ENCODE results near the gene TRPC6.

TRPC6 gene

DNA sequence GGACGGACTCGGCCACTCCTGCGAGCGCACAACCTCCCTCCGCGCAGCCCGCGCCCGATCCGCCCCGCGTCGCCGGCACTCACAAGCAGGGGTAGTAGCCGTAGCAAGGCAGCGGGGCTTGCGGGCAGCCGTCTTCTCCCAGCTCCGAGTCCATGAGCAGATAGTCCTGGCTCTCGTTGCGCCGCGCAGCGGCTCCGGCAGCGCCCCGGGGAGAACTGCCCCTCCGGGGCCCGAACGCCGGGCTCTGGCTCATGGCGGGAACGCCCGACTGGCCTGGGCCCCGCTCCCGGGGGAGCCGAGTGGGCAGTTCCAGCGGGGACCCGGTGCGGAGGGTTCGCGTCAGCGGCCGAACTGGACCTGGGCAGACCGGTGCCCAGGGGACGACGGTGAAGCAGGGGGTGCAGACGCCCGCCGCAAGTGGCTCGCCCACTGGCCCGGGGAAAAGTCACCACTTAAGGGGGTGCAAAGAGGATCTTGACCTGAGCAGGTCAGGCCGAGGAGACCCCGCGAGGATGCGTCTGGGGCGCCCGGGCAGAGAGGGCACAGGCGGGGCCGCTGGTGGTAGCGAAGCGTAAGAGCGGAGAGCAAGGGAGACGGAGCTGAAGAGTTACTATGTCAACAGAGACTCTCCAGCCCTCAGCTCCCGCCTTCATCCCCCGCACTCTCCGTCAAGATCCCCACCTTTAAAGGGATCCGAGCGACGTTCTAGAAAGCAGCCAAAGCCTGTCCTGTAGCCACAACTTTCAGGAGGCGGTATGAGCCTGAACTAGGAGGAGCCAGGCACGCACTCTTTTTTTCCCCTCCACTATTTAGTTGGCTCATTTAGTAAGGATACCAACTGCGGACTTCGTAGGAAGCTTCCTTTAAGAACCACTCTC, at the start of gene TRPC6:
Gene TRPC6, minus strand, starts transcription at position 757 of the 878 bp plus-strand sequence. Its CDS starts 504 bp downstream, at position 253.
- no peak for DNase-seq (ENCODE audit: low spot score)

DNA sequence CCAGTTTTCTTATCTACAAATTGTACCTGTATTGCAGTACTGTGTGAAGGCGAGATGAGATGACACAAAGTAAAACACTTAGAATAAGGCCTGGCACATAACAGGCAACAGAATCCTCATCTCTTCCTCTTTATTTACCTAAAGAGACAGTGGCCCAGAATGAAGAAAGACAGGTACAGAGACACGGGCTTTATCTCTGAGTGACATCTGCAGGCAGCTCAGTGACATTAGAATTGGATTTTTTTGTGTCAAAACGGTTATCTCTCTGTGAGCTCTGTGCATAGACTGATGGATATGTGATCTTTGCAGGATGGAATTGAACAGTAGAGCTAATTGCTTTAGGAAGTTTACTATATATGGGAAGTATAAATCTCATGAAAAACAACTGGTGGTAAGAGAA, 36.2 kb upstream of the TRPC6 start:
- DNase-seq (ENCODE audit: low spot score), result no peak

DNA sequence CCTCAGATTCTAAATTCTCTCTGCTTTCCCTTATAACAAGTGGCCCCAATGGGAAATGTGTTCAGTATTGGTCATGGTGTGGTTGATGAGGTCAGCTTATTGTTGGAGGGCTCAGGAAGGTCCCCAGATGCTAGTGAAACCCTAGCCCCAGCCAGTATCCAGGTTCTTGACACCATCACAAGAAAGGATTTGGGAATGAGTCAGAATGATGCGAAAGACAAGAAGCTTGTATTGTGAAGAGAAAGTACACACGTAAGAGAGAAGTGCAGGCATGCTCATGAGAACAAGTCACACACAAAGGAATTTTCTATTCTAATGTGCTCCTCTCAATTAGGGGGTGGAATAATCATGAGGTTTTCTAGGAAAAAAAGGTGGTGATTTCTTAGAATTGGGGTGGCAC, 34.9 kb upstream of the TRPC6 start:
- DNase-seq (ENCODE audit: low spot score), result no peak

DNA sequence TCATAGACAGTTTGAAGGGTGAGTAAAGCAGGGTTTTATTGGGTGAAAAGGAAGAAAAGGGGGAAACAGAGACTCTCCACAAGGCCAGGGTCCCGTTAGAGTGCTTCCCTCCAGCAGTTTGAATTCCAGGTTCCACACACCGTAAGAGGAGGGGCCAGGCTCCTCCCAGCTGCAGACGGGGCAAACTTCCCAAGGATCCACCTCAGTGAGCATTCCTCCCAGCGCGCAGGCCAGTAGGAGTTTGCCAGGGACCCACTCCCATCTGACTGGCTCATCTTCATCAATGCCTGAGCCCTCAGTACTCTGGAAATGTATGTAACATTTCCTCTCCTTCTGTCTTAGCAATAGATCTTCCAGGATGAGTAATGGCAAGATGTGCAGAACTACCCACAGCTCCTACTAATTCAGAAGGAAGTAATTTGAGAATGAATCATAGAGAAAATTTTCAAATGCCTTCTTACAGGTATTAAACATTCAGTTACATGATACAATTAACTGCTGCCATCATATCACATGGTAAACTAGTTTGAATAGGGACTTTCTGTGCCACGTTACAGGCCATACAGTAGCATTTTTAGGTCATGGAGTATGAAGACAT, 34.0 kb upstream of the TRPC6 start:
- DNase-seq (ENCODE audit: low spot score), result no peak

DNA sequence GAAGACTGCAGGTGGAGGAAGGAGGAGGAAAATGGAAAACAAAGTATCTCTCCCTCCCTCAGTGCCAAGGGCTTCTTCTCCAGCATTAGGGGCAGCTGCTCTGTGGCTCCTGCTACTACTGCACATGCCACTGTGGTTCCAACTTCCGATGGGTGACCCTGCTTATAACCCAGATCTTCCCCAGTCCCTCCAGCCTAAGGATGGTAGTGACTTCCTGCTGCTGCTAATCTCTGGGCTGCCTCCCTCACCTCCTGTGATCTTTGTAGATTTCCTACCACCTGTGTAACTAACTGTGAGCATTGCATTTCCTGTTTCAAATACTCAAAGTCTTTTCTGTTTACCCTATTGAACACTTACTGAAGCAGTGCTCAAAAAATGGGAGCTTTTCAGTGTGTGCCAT, 28.7 kb upstream of the TRPC6 start:
- no peak for DNase-seq (ENCODE audit: low spot score)

DNA sequence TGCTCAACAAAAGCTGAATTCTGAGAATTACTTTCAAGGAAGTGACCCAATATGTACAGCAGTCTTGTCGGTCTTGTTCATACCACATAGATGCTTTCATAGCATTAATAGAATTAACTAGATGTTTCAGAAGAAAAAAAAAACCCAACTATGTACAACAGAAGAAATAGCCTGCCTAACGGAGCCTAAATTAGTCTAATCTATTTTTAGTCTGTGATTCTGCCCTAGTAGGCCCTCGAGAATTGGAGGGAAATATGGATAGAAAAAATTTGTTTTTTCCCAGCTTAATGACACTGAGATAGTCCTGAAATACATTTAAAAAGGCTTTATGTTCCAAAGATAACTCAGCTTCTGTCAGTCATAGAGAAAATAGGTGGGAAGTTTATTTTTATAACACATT, 17.1 kb upstream of the TRPC6 start:
- DNase-seq (ENCODE audit: low spot score), result no peak

DNA sequence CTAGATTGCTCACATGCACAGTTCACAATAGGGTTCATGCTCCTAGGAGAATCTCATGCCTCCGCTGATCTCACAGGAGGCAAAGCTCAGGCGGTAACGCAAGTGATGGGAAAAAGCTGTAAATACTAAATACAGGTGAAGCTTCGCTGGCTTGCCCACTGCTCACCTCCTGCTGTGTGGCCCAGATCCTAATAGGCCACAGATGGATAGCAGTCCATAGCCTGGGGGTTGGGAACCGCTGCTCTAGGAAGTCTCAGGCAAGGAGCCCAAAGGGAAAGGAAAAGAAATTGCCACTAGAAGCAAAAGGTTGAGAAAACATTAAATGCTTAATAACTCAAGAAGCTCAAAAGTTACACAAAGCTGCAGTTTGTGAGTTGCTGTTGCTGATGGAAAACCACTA, 3.2 kb upstream of the TRPC6 start:
- DNase-seq (ENCODE audit: low spot score), result no peak

DNA sequence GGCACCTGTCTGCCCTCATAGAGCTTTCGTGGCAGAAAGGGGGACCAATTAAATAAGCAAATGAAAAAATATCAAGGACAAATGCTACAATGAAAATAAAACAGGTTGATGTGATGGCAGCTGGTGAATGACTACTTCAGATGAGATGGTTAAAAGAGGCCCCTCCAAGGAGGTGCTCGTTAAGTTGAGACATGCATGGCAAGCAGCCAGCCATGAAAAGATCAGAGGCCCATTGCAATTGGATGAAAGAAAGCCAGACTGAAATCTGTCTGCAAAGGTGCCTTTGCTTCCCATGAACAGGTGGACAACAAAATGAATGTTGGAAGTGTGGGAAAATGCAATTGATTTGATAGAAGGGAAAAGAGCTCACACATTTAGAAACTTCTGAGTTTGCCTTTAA, 848 bp upstream of the TRPC6 start:
- DNase-seq (ENCODE audit: low spot score), result no peak

DNA sequence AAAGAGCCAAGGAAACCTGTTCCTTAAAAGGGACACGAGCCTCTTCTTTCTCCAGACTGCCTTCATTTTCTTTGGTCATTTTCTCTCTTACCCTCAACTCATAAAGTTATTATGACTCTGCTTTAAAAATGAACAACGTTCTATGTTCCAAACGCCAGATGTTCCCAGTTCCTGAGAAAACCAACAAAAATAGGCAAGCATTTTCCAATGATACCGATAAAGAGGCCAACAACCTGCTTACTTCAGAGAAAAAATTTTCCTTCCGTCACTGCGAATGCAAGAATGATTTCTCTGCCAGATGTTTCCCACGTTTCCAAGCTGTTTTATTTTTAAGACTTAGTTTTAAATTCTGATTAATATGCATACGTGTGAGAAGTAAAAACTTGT, 315 bp upstream of the TRPC6 start:
- no peak for DNase-seq (ENCODE audit: low spot score)

DNA sequence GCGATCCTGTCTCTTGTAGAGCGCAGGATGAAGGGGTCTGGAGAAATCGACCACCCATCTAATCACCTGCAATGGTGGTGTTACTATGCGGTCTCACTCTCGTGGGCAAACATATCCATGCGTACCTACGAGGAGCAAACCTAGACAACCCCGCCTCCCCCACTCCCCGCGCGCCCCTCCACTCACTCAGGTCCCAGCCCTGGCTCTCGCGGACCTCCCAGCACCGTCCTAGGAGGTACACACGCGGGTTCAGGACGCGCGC, 887 bp downstream of the TRPC6 start:
- DNase-seq (ENCODE audit: low spot score), result no peak

DNA sequence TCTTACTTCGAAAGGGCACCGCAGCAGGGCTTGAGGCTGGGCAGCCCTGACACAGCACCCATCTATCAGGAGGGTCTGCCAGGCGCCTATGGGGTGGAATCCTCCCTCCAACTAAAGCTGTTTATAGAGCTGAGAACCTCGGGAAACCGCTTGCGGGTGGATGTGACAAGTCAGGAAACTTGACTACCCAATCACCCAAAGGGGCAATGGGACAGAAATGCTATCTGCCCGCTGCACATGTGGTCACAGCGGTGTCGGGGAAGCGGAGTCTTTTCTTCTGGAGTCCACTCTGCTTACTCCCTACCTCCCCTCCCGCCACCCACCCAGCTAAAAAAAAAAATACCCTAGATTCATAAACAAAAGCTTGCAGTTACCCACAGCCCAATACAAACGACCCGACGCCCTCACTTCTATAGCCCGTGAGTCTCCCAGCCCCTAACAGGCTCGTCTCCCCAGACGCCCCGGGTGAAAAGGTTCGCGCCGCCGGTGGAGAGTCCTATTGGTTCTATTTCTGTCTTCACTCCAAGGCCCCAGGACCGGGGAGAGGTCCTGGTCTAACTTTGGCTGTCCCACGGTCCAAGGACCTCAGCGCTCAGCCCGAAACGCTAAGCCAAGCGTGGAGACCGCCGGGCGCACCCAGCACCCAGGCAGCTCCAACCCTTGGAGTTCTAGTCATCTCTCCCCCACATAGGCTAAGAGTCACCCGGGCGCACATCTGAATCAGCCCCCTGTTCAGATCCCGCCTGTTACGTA, 1.4 kb downstream of the TRPC6 start:
- no peak for DNase-seq (ENCODE audit: low spot score)

DNA sequence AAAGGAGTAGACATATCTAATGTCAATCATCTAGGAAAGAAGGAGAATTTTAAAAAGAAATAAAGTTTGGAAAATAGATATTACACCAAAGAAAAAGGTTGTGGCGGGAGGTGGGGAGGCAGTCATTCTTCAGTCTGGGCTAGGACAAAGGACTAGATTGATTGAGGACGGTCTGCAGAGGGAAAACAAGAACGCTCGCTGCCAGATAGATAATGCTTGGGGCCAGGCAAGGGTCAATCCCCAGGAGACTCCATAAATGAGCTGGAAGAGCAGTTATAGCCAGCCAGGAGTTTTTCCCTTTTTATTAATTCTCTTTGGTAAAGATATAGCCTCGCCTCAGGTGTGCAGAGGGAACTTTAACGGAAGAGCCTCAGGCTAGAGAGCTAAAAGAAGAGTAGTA, 6.3 kb downstream of the TRPC6 start:
- DNase-seq (ENCODE audit: low spot score), result no peak

DNA sequence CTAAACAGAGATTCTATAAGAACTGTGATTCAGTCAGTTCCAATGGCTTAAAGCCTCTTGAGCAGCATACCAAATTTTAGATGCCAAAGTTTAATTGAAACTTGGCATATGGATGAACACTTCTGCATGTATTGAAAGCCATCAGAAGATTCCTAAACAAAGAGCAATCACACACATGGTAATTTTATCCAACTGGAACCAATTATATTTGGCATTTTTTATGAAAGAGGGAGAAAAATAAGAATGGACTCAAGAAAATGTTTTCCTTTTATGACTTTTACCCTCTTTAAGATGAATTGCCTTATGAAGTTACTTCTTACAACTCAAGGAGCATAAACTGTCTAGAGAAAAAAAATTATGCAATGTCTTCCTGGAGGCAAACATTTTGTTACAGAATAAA, 7.4 kb downstream of the TRPC6 start:
- DNase-seq (ENCODE audit: low spot score), result no peak

DNA sequence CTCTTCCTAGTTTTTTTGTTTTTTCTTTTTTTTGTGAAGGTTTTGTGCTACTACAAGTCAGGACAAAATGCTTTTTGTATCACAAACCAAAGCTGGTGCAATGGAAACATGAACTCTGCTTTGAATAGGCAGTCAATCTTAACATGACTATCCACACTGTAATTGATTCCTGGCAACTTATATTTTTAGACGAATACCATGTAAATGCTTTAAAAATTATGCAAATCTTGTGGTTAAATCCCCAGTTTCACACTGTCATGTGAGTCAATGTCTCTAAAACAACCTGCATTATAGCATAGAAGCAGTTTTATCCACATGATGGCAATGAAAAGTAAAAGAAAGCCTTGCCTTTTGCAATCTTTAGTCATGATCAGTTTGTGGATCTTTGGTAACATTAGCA, 8.9 kb downstream of the TRPC6 start:
- DNase-seq (ENCODE audit: low spot score), result no peak

DNA sequence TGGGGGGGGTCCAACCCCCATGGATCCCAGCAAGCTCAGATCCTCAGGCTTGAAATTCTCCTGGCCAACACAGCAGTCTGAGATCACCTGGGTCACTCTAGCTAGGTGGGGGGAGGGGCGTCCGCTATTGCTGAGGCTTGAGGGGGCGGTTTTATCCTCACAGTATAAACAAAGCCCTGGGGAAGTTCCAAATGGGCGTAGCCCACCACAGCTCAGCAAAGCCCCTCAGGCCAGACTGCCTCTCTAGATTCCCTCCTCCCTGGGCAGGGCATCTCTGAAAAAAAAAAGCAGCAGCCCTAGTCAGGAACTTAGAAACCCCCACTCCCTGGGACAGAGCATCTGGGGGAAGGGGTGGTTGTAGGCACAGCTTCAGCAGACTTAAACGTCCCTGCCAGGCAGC, 16.7 kb downstream of the TRPC6 start:
- DNase-seq (ENCODE audit: low spot score), result no peak

DNA sequence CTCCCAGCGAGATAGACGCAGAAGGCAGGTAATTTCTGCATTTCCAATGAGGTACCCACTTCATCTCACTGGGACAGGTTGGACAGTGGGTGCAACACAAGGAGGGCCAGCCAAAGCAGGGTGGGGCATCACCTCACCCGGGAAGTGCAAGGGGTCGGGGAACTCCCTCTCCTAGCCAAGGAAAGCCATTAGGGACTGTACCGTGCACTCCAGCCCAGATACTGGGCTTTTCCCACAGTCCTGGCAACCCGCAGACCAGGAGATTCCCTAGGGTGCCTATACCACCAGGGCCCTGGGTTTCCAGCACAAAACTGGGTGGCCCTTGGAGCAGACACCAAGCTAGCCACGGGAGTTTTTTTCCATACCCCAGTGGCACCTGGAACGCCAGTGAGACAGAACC, 17.2 kb downstream of the TRPC6 start:
- DNase-seq (ENCODE audit: low spot score), result no peak

DNA sequence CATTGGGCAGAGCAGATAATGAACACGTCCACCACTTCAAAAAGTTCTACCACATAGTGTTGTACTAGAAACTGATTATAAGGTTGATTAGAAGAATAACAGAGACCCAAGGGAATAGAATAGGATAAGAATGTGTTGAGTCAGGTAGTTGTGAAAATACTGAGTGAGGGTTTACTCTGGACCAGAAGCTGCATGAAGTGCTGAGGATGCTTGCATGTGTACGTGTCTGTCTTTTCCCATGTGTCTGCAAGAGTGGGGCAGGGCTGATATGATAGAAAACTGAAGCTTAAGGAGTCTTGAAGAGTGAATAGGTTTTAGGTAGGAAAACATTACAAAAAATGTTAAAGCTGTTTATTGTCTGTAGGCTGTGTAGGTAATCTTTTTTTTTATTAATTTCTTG, 20.6 kb downstream of the TRPC6 start:
- DNase-seq (ENCODE audit: low spot score), result no peak

DNA sequence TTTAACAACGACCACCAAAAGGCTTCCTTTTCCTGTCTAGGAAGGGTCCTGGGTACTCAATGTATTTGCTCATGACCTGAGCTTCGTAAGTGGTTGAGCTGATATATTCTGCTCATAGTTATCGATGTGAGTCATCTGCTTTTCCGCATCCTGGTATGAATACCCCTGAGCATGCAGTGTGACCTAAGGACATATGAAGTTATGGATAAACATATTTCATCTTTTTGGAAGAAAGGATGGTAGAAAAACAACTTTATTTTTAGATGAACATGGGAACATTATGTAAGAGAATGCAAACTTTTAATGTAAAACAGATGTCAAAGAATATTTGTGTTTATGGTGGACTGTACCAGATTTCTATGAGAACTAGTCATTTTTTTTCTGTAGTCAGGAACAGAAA, 28.4 kb downstream of the TRPC6 start:
- no peak for DNase-seq (ENCODE audit: low spot score)

DNA sequence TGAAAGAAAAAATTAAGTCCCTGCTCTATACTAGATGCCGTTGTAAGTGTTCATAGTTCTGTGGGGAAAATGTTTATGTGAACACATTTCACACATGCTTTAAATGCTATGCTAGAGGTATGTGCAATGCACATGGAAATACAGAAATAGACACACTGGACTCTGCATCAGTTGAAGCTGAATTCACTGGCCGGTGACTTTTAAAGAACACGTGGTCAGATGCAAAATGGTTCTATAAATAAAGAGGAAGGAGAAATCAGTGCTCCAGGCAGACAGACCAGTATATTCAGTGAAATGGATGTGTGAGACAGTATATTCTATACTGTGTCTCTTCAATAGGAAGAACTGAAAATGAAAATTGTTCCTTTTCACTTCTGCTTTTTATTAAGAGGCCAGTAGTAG, 29.9 kb downstream of the TRPC6 start:
- no peak for DNase-seq (ENCODE audit: low spot score)

DNA sequence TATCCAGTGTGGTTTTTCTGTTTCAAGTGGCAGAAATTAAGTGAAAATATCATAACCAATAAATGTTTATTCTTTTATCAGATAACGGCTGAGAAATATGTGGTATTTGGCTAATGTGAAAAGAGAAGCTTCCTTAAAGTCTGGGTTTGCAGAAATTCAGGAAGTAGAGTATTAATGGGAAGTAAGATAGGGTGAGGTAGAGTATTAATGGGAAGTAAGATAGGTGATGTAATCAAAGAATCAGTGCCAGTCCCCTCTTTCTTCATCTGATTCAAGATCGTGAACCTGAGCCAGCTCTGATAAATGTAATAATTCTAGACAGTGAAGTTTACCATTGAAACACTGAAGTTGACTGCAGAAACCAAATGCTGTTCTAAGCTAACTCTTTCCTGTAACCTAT, 30.9 kb downstream of the TRPC6 start:
- DNase-seq (ENCODE audit: low spot score), result no peak

DNA sequence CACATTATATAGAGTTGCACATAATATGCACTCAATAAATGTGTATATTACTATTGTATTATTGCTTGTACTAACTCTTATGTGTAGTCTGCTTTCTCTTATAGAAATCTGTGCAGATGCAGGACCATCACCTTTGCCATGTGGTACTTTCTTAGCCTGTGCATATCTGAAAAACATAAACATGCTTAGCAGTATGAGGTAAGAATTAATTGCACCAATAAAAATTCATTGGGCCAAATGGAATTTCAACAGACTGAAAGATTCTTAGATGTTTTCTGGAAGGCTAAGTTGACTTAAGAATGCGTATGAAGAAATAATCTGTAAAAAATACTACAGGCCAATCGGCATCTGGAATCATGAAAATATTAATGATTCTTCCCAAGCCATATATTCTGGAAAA, 55.3 kb downstream of the TRPC6 start:
- DNase-seq (ENCODE audit: low spot score), result no peak

DNA sequence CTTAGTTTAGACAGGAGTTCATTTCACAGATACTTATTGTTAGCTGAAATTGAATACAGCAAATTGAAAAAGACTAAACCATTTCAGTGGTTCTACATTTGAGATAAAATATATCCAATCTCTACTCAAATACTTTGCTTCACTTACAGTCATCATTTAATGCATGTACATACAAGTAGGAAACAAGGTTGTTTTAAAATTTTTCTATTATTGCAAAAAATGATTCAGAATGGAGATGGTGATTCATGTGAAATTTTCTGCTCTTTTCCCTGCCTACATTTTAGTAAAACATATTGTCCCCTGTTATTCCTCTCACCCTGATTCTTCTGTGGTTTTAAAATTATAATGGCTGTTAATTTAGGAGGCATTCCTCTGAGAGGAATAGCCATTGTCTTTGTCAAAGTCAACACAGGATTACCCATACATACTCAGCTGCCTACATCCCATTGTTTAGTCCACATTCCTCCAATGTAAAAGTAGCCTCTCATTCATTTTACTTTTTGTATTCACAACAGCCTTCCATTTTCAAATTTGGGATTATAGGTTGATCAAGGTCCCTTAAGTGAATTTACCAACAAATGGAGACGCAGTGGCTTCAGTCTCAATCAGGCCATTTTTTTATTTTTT, 60.1 kb downstream of the TRPC6 start:
- DNase-seq (ENCODE audit: low spot score), result no peak

DNA sequence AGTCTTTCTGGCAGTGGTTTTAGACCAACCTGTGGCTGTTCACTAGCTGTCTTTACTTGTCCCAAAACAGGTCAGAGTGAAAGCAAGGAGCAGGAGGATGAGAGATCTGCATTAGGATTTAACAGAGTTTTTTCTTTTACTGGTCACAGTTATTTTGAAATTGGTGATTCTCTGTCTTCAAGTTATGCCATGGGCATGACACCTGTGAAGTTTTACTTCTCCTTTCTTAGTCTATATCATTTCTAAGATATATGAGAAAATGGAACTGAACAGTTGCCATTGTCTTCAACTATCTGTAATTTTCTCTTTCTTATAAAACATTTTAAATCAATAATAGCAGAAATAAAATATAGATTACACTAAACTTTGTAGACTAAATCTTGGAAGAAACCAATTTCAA, 60.6 kb downstream of the TRPC6 start:
- DNase-seq (ENCODE audit: low spot score), result no peak

All from COLO829 (cell line).